VCaP (cell line): Measurements from ENCODE around the gene POLD3.

Experiments used
- H3K27ac ChIP-seq: fragments of 450-650 bp; 2 replicates; pipeline ENCODE4 v1.5.1; 2017
- TF ChIP-seq, protein P1 (sequence below): fragments of 450-650 bp; conservative IDR thresholded peaks from 2 replicates; pipeline ENCODE4 v1.5.1; 2017; ENCODE audit warnings: mild to moderate bottlenecking, moderate library complexity

The POLD3 gene

DNA sequence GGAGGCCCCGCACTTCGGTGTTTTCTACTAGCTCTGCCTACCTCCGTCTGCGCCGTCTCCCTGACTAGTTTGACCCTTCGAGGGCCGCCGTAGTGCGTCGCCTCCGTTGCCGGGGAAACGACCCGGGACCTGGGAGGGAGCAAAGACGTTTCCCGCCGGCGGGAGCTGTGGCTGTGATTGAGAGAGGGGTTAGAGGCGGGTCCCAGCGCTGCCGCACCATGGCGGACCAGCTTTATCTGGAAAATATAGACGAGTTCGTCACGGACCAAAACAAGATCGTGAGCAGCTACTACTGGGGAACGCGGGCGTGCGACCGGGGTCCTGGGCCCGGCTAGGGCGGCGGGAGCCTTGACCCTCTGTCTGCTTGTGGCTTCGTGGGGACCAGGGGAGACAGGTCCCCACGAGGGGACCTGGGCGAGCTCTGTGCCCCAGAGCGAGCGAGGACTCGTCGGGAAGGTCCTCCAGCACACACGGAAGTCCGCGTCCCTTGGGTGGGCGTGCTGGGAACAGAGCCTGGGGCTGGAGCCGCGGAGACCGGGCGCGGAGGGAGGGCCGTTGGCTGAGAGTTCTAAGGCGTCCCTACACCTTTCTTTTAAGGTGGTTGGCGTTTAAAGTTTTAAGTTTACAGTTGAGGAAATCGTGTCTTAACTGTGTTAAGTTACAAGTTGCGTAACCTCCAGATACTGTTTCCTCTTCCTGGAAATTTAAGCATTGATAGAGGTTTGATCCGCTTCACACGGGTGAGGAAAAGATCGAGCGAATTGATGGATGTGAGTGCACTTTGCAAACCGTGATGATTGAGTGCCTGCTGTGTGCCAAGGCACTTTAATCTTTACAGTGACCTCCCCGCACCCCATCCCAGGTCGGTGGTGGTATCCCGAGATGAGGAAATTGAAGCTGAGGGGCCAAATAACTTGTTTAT, at the start of gene POLD3:
Gene POLD3, plus strand, starts transcription at position 142 of the 922 bp plus-strand sequence. Its CDS starts 77 bp downstream, at position 219.
- peak within 1 kb of the TSS; percentile 79 for H3K27ac ChIP-seq
- TF ChIP-seq, protein P1, sequence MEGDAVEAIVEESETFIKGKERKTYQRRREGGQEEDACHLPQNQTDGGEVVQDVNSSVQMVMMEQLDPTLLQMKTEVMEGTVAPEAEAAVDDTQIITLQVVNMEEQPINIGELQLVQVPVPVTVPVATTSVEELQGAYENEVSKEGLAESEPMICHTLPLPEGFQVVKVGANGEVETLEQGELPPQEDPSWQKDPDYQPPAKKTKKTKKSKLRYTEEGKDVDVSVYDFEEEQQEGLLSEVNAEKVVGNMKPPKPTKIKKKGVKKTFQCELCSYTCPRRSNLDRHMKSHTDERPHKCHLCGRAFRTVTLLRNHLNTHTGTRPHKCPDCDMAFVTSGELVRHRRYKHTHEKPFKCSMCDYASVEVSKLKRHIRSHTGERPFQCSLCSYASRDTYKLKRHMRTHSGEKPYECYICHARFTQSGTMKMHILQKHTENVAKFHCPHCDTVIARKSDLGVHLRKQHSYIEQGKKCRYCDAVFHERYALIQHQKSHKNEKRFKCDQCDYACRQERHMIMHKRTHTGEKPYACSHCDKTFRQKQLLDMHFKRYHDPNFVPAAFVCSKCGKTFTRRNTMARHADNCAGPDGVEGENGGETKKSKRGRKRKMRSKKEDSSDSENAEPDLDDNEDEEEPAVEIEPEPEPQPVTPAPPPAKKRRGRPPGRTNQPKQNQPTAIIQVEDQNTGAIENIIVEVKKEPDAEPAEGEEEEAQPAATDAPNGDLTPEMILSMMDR: no peak

GRCh38 chr11:74543991-74544390, 48.4 kb upstream of the POLD3 start:
- TF ChIP-seq, protein P1: no peak
- H3K27ac ChIP-seq: no peak overlapping the region

DNA sequence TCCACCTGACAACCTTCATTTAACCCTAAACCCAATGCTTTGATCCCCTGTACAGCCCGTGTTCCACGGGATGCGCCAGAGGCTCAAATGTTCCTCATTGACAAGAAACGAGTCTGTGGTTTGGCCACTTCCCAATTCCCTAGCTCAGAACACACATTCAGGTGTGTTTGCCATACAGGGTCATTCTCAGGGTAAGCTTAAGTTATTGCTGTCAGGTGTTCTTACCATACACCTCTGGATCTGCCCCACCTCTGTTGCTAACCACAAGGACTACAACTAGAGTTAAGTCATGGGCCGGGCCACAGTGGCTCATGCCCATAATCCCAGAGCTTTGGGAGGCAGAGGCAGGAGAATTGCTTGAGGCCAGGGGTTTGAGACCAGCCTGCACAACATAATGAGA, 45.6 kb upstream of the POLD3 start:
- H3K27ac ChIP-seq: no peak overlapping the region
- TF ChIP-seq, protein P1: no peak

- TF ChIP-seq, protein P1: no peak
- H3K27ac ChIP-seq: no peak overlapping the region
Measured at GRCh38 chr11:74550991-74551753, 41.2 kb upstream of the POLD3 start.

- no peak overlapping the region for H3K27ac ChIP-seq
- TF ChIP-seq, protein P1: no peak
Measured at GRCh38 chr11:74551754-74552145, 40.6 kb upstream of the POLD3 start.

GRCh38 chr11:74557526-74557925, 34.9 kb upstream of the POLD3 start:
- TF ChIP-seq, protein P1: no peak
- no peak overlapping the region for H3K27ac ChIP-seq
